Measurements from ENCODE around the gene OLA1.

DNA sequence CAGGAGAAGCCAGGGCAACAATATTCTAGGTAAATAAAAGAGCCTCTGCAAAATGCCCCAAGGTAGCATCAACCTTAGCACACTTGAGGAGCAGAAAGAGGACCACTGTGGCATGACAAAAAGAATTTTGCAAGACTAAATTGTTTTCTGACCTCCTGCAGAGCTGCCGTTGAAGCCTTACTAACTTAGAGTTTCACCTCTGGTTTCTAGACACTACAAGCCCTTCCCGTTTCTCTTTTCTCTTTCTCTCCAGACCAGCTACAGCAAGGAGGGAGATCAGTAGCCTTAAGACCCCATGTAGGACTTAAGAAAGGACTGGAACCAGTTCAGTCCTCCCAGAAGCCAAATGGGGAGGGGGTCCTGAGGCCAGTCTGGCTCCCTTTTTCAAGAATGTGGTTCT, 209.9 kb downstream of the OLA1 start:
- TF ChIP-seq, protein P1, sequence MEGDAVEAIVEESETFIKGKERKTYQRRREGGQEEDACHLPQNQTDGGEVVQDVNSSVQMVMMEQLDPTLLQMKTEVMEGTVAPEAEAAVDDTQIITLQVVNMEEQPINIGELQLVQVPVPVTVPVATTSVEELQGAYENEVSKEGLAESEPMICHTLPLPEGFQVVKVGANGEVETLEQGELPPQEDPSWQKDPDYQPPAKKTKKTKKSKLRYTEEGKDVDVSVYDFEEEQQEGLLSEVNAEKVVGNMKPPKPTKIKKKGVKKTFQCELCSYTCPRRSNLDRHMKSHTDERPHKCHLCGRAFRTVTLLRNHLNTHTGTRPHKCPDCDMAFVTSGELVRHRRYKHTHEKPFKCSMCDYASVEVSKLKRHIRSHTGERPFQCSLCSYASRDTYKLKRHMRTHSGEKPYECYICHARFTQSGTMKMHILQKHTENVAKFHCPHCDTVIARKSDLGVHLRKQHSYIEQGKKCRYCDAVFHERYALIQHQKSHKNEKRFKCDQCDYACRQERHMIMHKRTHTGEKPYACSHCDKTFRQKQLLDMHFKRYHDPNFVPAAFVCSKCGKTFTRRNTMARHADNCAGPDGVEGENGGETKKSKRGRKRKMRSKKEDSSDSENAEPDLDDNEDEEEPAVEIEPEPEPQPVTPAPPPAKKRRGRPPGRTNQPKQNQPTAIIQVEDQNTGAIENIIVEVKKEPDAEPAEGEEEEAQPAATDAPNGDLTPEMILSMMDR (IDR thresholded peaks at IDR 0.05; ENCODE audit: low read depth, low read length, poor library complexity, severe bottlenecking), result no peak
- TF ChIP-seq EZH2phosphoT487 (IDR thresholded peaks at IDR 0.05; ENCODE audit: borderline replicate concordance, low read length), result no peak
